ENCODE data around the gene IGLL1.

The IGLL1 gene

DNA sequence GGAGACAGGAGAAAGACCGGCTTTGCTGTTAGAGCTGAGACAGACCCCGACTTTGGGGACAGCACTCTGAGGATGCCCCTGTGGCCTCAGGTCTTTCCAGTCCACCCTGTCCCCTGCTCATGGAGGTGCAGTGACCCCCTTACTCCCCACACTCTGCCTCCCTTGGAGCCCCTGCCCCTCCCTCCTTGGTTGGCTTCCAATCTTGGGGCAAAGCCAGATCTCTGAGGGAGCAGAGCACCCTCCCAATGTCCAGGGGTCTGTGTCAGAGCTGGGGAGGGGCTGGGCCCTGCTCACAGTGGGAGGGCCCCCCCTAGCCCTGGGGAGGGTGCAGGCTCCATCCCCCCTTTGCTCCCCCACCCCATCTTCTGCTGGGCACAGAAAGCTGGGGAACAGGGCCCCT, 50.0 kb downstream of the IGLL1 start:
- DNase-seq (ENCODE audit: insufficient read length, low spot score) (no peak), FAIRE-seq (no peak)
- no peak for TF ChIP-seq TAF1 (IDR thresholded peaks at IDR 0.05; ENCODE audit: low read depth, low read length)
- no peak for TF ChIP-seq POLR2AphosphoS5 (IDR thresholded peaks at IDR 0.05; ENCODE audit: low read depth, low read length)
- TF ChIP-seq POLR2A (IDR thresholded peaks at IDR 0.05; ENCODE audit: low read depth, low read length): no peak
- TF ChIP-seq SPI1 (IDR thresholded peaks at IDR 0.05; ENCODE audit: low read depth, low read length): no peak
- no peak for TF ChIP-seq POU2F2 (IDR thresholded peaks at IDR 0.05; ENCODE audit: low read depth, low read length)
- TF ChIP-seq PAX5 (IDR thresholded peaks at IDR 0.05; ENCODE audit: insufficient read depth, low read length, severe bottlenecking): no peak

DNA sequence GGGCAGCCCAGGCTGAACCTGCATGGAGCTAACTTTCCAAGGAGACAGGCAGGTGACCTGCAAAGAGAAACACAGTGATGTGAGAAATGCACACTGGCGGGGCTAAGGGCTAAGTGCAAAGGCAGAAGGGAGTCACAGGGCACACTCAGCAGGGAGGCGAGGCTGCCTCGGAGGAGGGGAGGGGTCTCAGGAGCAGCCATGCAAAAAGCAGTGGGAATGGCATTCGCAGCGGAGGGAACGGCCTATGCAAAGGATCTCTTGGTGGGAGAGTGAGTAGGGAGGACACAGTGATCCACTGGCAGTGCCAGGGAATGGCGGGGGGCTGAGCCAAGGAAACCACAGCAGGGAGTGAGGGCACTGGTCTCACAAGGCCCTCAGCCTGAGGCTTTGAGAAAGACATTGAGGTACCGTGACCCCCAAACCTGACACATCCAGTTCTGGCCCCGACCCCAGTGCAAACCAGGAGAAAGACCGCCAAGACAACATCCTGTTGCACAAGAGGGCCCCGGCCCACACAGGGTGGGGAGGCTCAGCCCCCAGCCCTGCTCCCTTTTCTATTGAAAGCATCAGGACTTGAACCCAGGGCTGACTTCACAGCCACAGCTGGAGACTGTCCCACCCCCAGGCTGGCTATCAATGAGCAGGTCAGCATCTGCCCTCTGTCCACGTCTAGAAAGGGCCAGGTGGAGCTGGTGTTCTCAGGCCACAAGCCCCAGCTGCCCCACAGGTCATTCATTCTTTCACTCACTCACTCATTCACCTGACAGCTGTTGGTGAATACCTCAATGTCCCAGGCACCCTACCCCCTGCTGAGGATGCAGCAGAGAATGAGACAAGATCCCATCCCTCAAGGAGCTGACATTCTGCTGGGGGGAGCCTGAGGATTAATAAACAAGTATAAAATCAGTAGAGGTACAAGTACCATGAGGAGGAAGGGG, 50.7 kb downstream of the IGLL1 start:
- no peak for DNase-seq (ENCODE audit: insufficient read length, low spot score)
- no peak for TF ChIP-seq TAF1 (IDR thresholded peaks at IDR 0.05; ENCODE audit: low read depth, low read length)
- TF ChIP-seq POU2F2 (IDR thresholded peaks at IDR 0.05; ENCODE audit: low read depth, low read length): no peak
- TF ChIP-seq PAX5 (IDR thresholded peaks at IDR 0.05; ENCODE audit: insufficient read depth, low read length, severe bottlenecking): no peak
- TF ChIP-seq POLR2AphosphoS5 (IDR thresholded peaks at IDR 0.05; ENCODE audit: low read depth, low read length): no peak
- no peak for TF ChIP-seq SPI1 (IDR thresholded peaks at IDR 0.05; ENCODE audit: low read depth, low read length)
- no peak for TF ChIP-seq POLR2A (IDR thresholded peaks at IDR 0.05; ENCODE audit: low read depth, low read length)
- no peak for FAIRE-seq

- DNase-seq (ENCODE audit: insufficient read length, low spot score): no peak
- no peak for FAIRE-seq
- TF ChIP-seq POU2F2 (IDR thresholded peaks at IDR 0.05; ENCODE audit: low read depth, low read length): no peak
- no peak for TF ChIP-seq TAF1 (IDR thresholded peaks at IDR 0.05; ENCODE audit: low read depth, low read length)
- TF ChIP-seq SPI1 (IDR thresholded peaks at IDR 0.05; ENCODE audit: low read depth, low read length): peak; percentile 83
These were observed 51.9 kb downstream of the IGLL1 start for GRCh38 chr22:23527971-23528740.

- no peak for FAIRE-seq
- TF ChIP-seq POLR2A (IDR thresholded peaks at IDR 0.05; ENCODE audit: low read depth, low read length): no peak
- TF ChIP-seq POU2F2 (IDR thresholded peaks at IDR 0.05; ENCODE audit: low read depth, low read length): no peak
These were observed 53.3 kb downstream of the IGLL1 start for GRCh38 chr22:23526596-23527316.

GRCh38 chr22:23525510-23525909, 54.6 kb downstream of the IGLL1 start:
- DNase-seq (ENCODE audit: insufficient read length, low spot score) (no peak), FAIRE-seq (no peak)
- TF ChIP-seq TAF1 (IDR thresholded peaks at IDR 0.05; ENCODE audit: low read depth, low read length) (no peak), PAX5 (IDR thresholded peaks at IDR 0.05; ENCODE audit: insufficient read depth, low read length, severe bottlenecking) (no peak), POU2F2 (IDR thresholded peaks at IDR 0.05; ENCODE audit: low read depth, low read length) (no peak), POLR2AphosphoS5 (IDR thresholded peaks at IDR 0.05; ENCODE audit: low read depth, low read length) (no peak), POLR2A (IDR thresholded peaks at IDR 0.05; ENCODE audit: low read depth, low read length) (no peak), SPI1 (IDR thresholded peaks at IDR 0.05; ENCODE audit: low read depth, low read length) (no peak)

More at GRCh38 chr22:23526596-23527316, 53.3 kb downstream of the IGLL1 start:
- no peak for DNase-seq (ENCODE audit: insufficient read length, low spot score)

GRCh38 chr22:23524226-23524625, 55.9 kb downstream of the IGLL1 start:
- FAIRE-seq: no peak
- no peak for DNase-seq (ENCODE audit: insufficient read length, low spot score)
- no peak for TF ChIP-seq PAX5 (IDR thresholded peaks at IDR 0.05; ENCODE audit: insufficient read depth, low read length, severe bottlenecking)
- TF ChIP-seq TAF1 (IDR thresholded peaks at IDR 0.05; ENCODE audit: low read depth, low read length): no peak
- TF ChIP-seq POLR2AphosphoS5 (IDR thresholded peaks at IDR 0.05; ENCODE audit: low read depth, low read length): no peak
- TF ChIP-seq SPI1 (IDR thresholded peaks at IDR 0.05; ENCODE audit: low read depth, low read length): no peak
- no peak for TF ChIP-seq POU2F2 (IDR thresholded peaks at IDR 0.05; ENCODE audit: low read depth, low read length)
- no peak for TF ChIP-seq POLR2A (IDR thresholded peaks at IDR 0.05; ENCODE audit: low read depth, low read length)

- no peak for TF ChIP-seq POLR2AphosphoS5 (IDR thresholded peaks at IDR 0.05; ENCODE audit: low read depth, low read length)
- no peak for TF ChIP-seq TAF1 (IDR thresholded peaks at IDR 0.05; ENCODE audit: low read depth, low read length)
- no peak for TF ChIP-seq POLR2A (IDR thresholded peaks at IDR 0.05; ENCODE audit: low read depth, low read length)
- TF ChIP-seq SPI1 (IDR thresholded peaks at IDR 0.05; ENCODE audit: low read depth, low read length): no peak
- no peak for DNase-seq (ENCODE audit: insufficient read length, low spot score)
- no peak for FAIRE-seq
These were observed 56.4 kb downstream of the IGLL1 start for GRCh38 chr22:23523713-23524112.
